ENCODE results near the gene DYRK1A. TPM values are rescaled to one million over a fixed set of nuclear protein-coding genes. Genes with fewer than 3 reads are reported as not detected.

The DYRK1A gene
- total RNA-seq, 4 donors from 2014 or later = 76.5 to 105 (median 91.3) TPM

GRCh38 chr21:37453350-37453749 lies 86.8 kb downstream of the DYRK1A start:
- Histone ChIP-seq H3K27me3 (no peaks in the 10 kb centered on the region), H3K4me3 (no peak overlapping the region), H3K4me1 (peaks cover 57% of the 10 kb centered on the region), H3K9me3 (no peaks in the 10 kb centered on the region), H3K27ac (no peak overlapping the region), H3K36me3 (no peaks in the 10 kb centered on the region)
- 80% methylated on average over 4 of the region's 4 CpGs for WGBS
- TF ChIP-seq POLR2A (IDR thresholded peaks at IDR 0.05) (no peak), POLR2AphosphoS5 (IDR thresholded peaks at IDR 0.05) (no peak), CTCF (IDR thresholded peaks at IDR 0.05) (no peak), EP300 (IDR thresholded peaks at IDR 0.05) (no peak)
- no peak for DNase-seq (ENCODE audit: low spot score in 2 of 2)

GRCh38 chr21:37454869-37455503 lies 88.4 kb downstream of the DYRK1A start:
- H3K36me3 ChIP-seq = no peaks in the 10 kb centered on the region
- no peaks in the 10 kb centered on the region for H3K9me3 ChIP-seq
- H3K4me3 ChIP-seq = no peak overlapping the region
- H3K27me3 ChIP-seq = no peaks in the 10 kb centered on the region
- TF ChIP-seq EP300 (IDR thresholded peaks at IDR 0.05) (no peak), POLR2AphosphoS5 (IDR thresholded peaks at IDR 0.05) (no peak), POLR2A (IDR thresholded peaks at IDR 0.05) (no peak), CTCF (IDR thresholded peaks at IDR 0.05) (no peak)
- no peak for DNase-seq (ENCODE audit: low spot score in 2 of 2)
- WGBS = 76% methylated on average over 2 of the region's 2 CpGs
- no peak overlapping the region for H3K27ac ChIP-seq
- peaks cover 73% of the 10 kb centered on the region for H3K4me1 ChIP-seq

GRCh38 chr21:37455504-37455911 lies 88.9 kb downstream of the DYRK1A start:
- Histone ChIP-seq H3K27me3 (no peaks in the 10 kb centered on the region), H3K27ac (no peak overlapping the region)
- 41% methylated on average over 7 of the region's 7 CpGs for WGBS

GRCh38 chr21:37458669-37459276 lies 92.2 kb downstream of the DYRK1A start:
- TF ChIP-seq CTCF (IDR thresholded peaks at IDR 0.05) (no peak), EP300 (IDR thresholded peaks at IDR 0.05) (no peak), POLR2A (IDR thresholded peaks at IDR 0.05) (no peak), POLR2AphosphoS5 (IDR thresholded peaks at IDR 0.05) (no peak)
- no peaks in the 10 kb centered on the region for H3K9me3 ChIP-seq
- H3K4me3 ChIP-seq = no peak overlapping the region
- H3K4me1 ChIP-seq = peaks cover 88% of the 10 kb centered on the region
- 31% methylated on average over 7 of the region's 7 CpGs for WGBS
- DNase-seq (ENCODE audit: low spot score in 2 of 2) = no peak
- H3K36me3 ChIP-seq = no peaks in the 10 kb centered on the region
- H3K27ac ChIP-seq = no peak overlapping the region
- H3K27me3 ChIP-seq = no peaks in the 10 kb centered on the region

More at GRCh38 chr21:37455504-37455911, 88.9 kb downstream of the DYRK1A start:
- Histone ChIP-seq H3K4me3 (no peak overlapping the region), H3K9me3 (no peaks in the 10 kb centered on the region), H3K4me1 (peaks cover 77% of the 10 kb centered on the region), H3K36me3 (no peaks in the 10 kb centered on the region)
- no peak for TF ChIP-seq CTCF (IDR thresholded peaks at IDR 0.05)
- no peak for TF ChIP-seq POLR2AphosphoS5 (IDR thresholded peaks at IDR 0.05)
- no peak for DNase-seq (ENCODE audit: low spot score in 2 of 2)

- no peak for TF ChIP-seq POLR2AphosphoS5 (IDR thresholded peaks at IDR 0.05)
- no peak for TF ChIP-seq CTCF (IDR thresholded peaks at IDR 0.05)
- no peak for TF ChIP-seq EP300 (IDR thresholded peaks at IDR 0.05)
- TF ChIP-seq POLR2A (IDR thresholded peaks at IDR 0.05) = no peak
- WGBS = 45% methylated on average over 4 of the region's 4 CpGs
- H3K4me1 ChIP-seq = peaks cover 95% of the 10 kb centered on the region
- DNase-seq (ENCODE audit: low spot score in 2 of 2) = no peak
- no peaks in the 10 kb centered on the region for H3K27me3 ChIP-seq
- H3K9me3 ChIP-seq = no peaks in the 10 kb centered on the region
- H3K4me3 ChIP-seq = no peak overlapping the region
- H3K27ac ChIP-seq = no peak overlapping the region
- no peaks in the 10 kb centered on the region for H3K36me3 ChIP-seq
Observed at GRCh38 chr21:37459575-37459974, 93.0 kb downstream of the DYRK1A start.

Measured in suprapubic skin (tissue), 4 donors.